ENCODE results near the gene EPS8L3. TPM values are rescaled to one million over a fixed set of nuclear protein-coding genes. Genes with fewer than 3 reads are reported as not detected.

EPS8L3 gene
- polyA plus RNA-seq, 1 donor from 2014 or later = not detected

GRCh38 chr1:109804660-109805059 is 40.9 kb upstream of the EPS8L3 start:
- Histone ChIP-seq H3K9ac (ENCODE audit: low read length) (no peak overlapping the region), H3K4me2 (ENCODE audit: low read length) (no peak overlapping the region), H3K79me2 (replicated peaks; ENCODE audit: insufficient read depth, low read length) (no peaks in the 10 kb centered on the region), H2AFZ (ENCODE audit: low read depth, low read length) (no peak overlapping the region), H3K27me3 (ENCODE audit: insufficient read depth, low read depth, low read length) (no peaks in the 10 kb centered on the region), H3K4me3 (ENCODE audit: low read length) (no peak overlapping the region), H3K9me3 (ENCODE audit: low read length) (no peaks in the 10 kb centered on the region), H4K20me1 (ENCODE audit: insufficient read depth) (no peaks in the 10 kb centered on the region), H3F3A (ENCODE audit: insufficient read depth, low read length, poor library complexity, severe bottlenecking) (no peaks in the 10 kb centered on the region), H3K36me3 (ENCODE audit: insufficient read depth, low read length) (no peaks in the 10 kb centered on the region), H3K27ac (ENCODE audit: low read length) (no peak overlapping the region), H3K9me2 (ENCODE audit: insufficient read depth, low read length) (no peaks in the 10 kb centered on the region)
- no peak for TF ChIP-seq MXI1 (conservative IDR thresholded peaks at IDR 0.05; ENCODE audit: poor library complexity, severe bottlenecking)
- no peak for TF ChIP-seq RAD21 (conservative IDR thresholded peaks at IDR 0.05)
- TF ChIP-seq EP300 (conservative IDR thresholded peaks at IDR 0.05; ENCODE audit: poor library complexity, severe bottlenecking) = no peak
- TF ChIP-seq SMC3 (conservative IDR thresholded peaks at IDR 0.05; ENCODE audit: poor library complexity) = no peak
- TF ChIP-seq EZH2 (IDR thresholded peaks at IDR 0.05; ENCODE audit: borderline replicate concordance, insufficient read depth, low read length, poor library complexity, severe bottlenecking) = no peak
- no peak for TF ChIP-seq TAF1 (IDR thresholded peaks at IDR 0.05; ENCODE audit: low read depth)
- TF ChIP-seq POLR2AphosphoS5 (IDR thresholded peaks at IDR 0.05) = no peak
- TF ChIP-seq CTCF (IDR thresholded peaks at IDR 0.05; ENCODE audit: poor library complexity, severe bottlenecking) = no peak
- no peak for TF ChIP-seq REST (IDR thresholded peaks at IDR 0.05; ENCODE audit: borderline replicate concordance)

GRCh38 chr1:109803901-109804331 is 40.2 kb upstream of the EPS8L3 start:
- Histone ChIP-seq H2AFZ (ENCODE audit: low read depth, low read length) (no peak overlapping the region), H3K4me2 (ENCODE audit: low read length) (no peak overlapping the region), H3K36me3 (ENCODE audit: insufficient read depth, low read length) (no peaks in the 10 kb centered on the region), H3F3A (ENCODE audit: insufficient read depth, low read length, poor library complexity, severe bottlenecking) (no peaks in the 10 kb centered on the region), H4K20me1 (ENCODE audit: insufficient read depth) (no peaks in the 10 kb centered on the region), H3K27me3 (ENCODE audit: insufficient read depth, low read depth, low read length) (no peaks in the 10 kb centered on the region), H3K4me3 (ENCODE audit: low read length) (no peak overlapping the region), H3K9me3 (ENCODE audit: low read length) (no peaks in the 10 kb centered on the region), H3K79me2 (replicated peaks; ENCODE audit: insufficient read depth, low read length) (no peaks in the 10 kb centered on the region), H3K9me2 (ENCODE audit: insufficient read depth, low read length) (no peaks in the 10 kb centered on the region), H3K9ac (ENCODE audit: low read length) (no peak overlapping the region), H3K27ac (ENCODE audit: low read length) (no peak overlapping the region)
- TF ChIP-seq RAD21 (conservative IDR thresholded peaks at IDR 0.05) (no peak), EP300 (conservative IDR thresholded peaks at IDR 0.05; ENCODE audit: poor library complexity, severe bottlenecking) (no peak), MXI1 (conservative IDR thresholded peaks at IDR 0.05; ENCODE audit: poor library complexity, severe bottlenecking) (no peak), EZH2 (IDR thresholded peaks at IDR 0.05; ENCODE audit: borderline replicate concordance, insufficient read depth, low read length, poor library complexity, severe bottlenecking) (no peak), CTCF (IDR thresholded peaks at IDR 0.05; ENCODE audit: poor library complexity, severe bottlenecking) (no peak), TAF1 (IDR thresholded peaks at IDR 0.05; ENCODE audit: low read depth) (no peak), SMC3 (conservative IDR thresholded peaks at IDR 0.05; ENCODE audit: poor library complexity) (no peak), POLR2AphosphoS5 (IDR thresholded peaks at IDR 0.05) (no peak), REST (IDR thresholded peaks at IDR 0.05; ENCODE audit: borderline replicate concordance) (no peak)

Measured in neural cell (in vitro differentiated cells).